Astrocyte of the hippocampus (primary cell): Measurements from ENCODE around the gene FAM50A.
"Not testable (repeated sequence)": the region's sequence is repeated elsewhere in the genome, so short reads cannot be mapped to it uniquely, and the experiment has no call there.

Experiments used
- DNase-seq: peaks from one replicate; pipeline ENCODE4 v3.0.0; 2011; ENCODE audit warnings: low read depth, low spot score

Gene FAM50A

GRCh38 chrX:154443992-154444754 lies at the start of gene FAM50A:
TSS of gene FAM50A (plus strand) at chrX:154444141. CDS start at chrX:154444236, 95 bp downstream.
- DNase-seq = peak; percentile 82

GRCh38 chrX:154396363-154396762 lies 47.6 kb upstream of the FAM50A start:
- not testable (repeated sequence) for DNase-seq

GRCh38 chrX:154396973-154397887 lies 46.7 kb upstream of the FAM50A start:
- DNase-seq = peak; percentile 69

GRCh38 chrX:154397888-154398667 lies 45.9 kb upstream of the FAM50A start, which contains the start of gene RPL10:
TSS of gene RPL10 (plus strand) at chrX:154398377. CDS start at chrX:154398520, 143 bp downstream.
- DNase-seq = peak; percentile 97

GRCh38 chrX:154398668-154399526 lies 45.0 kb upstream of the FAM50A start:
- DNase-seq = peak; percentile 88

- DNase-seq = no peak
Measured at GRCh38 chrX:154399527-154400368, 44.2 kb upstream of the FAM50A start.

GRCh38 chrX:154400369-154400817 lies 43.5 kb upstream of the FAM50A start:
- DNase-seq = not testable (repeated sequence)

- no peak for DNase-seq
Measured at GRCh38 chrX:154401045-154401799, 42.7 kb upstream of the FAM50A start.

- no peak for DNase-seq
Measured at GRCh38 chrX:154401918-154402621, 41.9 kb upstream of the FAM50A start.

- no peak for DNase-seq
Measured at GRCh38 chrX:154402622-154403127, 41.3 kb upstream of the FAM50A start.

GRCh38 chrX:154403192-154403591 lies 40.7 kb upstream of the FAM50A start:
- no peak for DNase-seq

- DNase-seq = no peak
Measured at GRCh38 chrX:154403858-154404257, 40.1 kb upstream of the FAM50A start.

- no peak for DNase-seq
Measured at GRCh38 chrX:154404625-154405192, 39.2 kb upstream of the FAM50A start.

GRCh38 chrX:154408659-154409221 lies 35.2 kb upstream of the FAM50A start:
- no peak for DNase-seq

- DNase-seq = peak; percentile 95
Measured at GRCh38 chrX:154409222-154409871, 34.6 kb upstream of the FAM50A start, which contains the start of gene DNASE1L1. TSS of gene DNASE1L1 (minus strand) at chrX:154409254. CDS start at chrX:154405568, 3,686 bp downstream.

GRCh38 chrX:154411981-154412340 lies 32.0 kb upstream of the FAM50A start:
- DNase-seq = peak; percentile 70

GRCh38 chrX:154412468-154412867 lies 31.5 kb upstream of the FAM50A start:
- no peak for DNase-seq
